GM19397 (cell line): ENCODE measurements around the gene SMCHD1.
"Not testable (repeated sequence)": the region's sequence is repeated elsewhere in the genome, so short reads cannot be mapped to it uniquely, and the experiment has no call there.

Experiments used
- ATAC-seq: cut with Tn5 transposase; IDR thresholded peaks from one replicate; pipeline ENCODE4 v1.9.1; 2021; ENCODE audit warnings: mild to moderate bottlenecking, moderate library complexity; ENCODE audit not compliant: unreplicated experiment

The SMCHD1 gene

DNA sequence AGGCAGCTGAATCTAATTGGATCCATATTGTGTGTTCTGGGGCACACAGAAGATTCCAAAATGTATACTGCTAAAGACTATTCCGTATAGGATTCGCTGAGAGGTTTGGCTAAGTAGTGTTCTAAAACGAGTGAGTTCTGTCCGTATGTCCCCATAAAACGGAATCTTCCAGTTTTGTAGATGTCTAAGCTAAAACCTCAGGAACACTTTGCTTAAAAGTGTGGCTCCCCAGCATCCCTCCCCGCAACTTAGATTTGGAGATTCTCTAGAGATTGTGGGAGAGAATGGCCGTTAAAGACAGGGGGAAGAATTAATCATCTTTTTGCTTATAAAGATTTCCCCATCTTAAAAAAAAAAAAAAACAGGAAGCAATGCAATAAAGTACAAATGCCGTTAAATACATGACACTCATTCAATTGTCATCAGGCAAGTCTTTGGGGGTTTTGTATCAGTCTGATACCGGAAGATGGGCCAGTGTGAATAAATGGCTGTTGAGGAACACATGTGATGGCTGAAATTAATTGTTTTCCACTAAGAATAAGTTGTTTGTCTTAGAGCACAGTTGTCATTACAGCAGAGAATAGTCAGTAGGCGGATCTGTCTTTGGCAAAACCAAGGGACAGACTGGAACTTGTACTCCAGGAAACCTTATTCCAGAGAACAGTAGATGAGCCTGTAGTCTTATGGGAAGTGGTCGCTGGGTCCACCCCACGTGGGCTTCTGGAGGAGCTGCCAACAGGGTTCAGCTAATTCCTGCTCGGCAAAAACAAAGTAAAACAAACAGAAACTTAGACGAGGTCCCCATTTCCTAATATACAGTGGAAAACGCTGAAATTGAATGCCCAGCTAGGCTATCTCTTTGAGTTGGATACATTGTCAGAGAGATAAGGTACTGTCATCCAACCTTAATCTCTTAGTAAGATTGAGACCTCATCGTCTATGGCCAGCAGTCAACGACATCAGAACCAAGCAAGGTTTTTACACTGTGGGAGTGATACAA, 193.0 kb downstream of the SMCHD1 start:
- no peak for ATAC-seq

DNA sequence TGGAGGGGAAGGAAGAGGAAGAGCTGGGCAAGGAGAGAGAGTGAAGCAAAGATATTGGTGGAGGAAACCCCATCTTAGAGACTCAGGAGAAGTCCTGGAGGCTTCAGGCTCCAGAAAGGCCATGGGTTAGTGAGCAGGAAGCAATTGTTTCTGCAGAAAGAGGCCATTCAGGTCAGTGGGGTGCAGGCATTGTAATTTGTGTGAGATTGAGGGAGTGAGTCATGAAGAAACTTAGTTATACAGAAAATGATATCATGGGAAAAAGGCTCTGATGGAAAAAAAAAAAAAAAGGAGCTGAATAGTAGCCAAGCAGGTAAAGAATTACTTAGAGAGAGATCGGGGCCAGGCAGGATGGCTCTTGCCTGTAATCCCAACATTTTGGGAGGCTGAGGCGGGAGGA, 195.3 kb downstream of the SMCHD1 start:
- ATAC-seq: no peak

DNA sequence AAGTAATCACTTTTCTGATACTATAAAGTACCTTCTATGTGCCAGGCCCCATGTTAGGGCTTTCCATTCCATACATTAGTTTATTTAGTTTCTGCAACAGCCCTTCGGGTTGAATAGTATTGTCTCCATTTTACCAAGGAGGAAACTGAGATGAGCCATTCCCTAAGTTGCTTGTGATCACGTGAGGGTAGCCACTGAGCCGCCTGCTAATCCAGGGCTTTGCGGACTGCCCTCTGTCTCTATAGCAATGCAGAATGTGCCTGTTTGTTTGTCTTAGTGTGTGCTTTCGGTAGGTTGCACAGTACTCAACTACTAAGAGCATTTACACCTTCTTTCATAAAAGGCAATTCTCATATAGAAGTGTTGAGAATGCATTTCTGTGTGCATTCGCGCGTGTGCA, 196.2 kb downstream of the SMCHD1 start:
- no peak for ATAC-seq

DNA sequence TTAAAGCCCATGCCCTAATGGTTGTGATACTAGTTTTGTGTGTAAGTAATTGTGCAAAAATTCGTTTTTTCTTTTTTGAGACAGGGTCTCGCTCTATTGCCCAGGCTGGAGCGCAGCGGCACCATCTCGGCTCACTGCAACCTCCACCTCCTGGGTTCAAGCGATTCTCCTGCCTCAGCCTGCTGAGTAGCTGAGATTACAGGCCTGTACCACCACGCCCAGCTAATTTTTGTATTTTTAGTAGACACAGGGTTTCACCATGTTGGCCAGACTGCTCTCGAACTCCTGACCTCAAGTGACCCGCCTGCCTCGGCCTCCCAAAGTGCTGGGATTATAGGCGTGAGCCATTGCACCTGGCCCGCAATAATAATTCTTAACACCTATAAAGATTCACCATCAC, 196.9 kb downstream of the SMCHD1 start:
- not testable (repeated sequence) for ATAC-seq

DNA sequence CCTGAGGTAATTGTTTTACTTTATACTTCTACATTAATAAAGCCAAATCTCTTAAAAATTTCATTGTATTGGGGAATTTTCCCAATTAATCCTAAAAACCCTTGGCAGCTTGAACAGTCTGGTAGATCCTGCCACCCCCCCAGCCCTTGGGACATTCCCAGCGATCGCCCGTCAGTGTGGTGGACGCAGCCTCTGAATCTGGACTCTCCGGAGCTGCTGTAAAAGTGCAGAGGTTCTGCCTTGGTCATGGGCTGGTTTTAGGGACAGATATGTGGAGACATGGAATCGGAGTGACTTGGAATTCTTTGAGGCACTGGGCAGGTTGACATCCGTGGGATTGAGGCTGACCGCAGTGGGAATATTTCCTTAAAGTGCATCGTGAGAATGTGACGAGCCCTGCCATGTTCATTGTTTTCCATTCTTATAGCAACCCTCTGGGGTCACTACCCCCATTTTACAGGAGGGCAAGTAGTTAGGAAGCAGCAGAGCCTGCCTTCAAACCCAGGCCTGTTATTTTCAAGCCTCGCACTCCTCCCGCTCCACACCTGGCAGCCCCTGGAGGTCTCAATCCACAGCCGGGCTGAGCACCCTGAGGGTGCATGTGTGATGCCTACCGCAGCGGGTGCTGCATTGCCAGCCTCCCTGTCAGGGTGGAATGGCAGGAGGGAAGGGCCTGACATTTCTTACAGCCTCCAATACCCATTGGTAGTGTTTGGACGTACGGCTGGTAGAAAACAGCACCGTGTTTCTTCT, 197.8 kb downstream of the SMCHD1 start:
- ATAC-seq: no peak

DNA sequence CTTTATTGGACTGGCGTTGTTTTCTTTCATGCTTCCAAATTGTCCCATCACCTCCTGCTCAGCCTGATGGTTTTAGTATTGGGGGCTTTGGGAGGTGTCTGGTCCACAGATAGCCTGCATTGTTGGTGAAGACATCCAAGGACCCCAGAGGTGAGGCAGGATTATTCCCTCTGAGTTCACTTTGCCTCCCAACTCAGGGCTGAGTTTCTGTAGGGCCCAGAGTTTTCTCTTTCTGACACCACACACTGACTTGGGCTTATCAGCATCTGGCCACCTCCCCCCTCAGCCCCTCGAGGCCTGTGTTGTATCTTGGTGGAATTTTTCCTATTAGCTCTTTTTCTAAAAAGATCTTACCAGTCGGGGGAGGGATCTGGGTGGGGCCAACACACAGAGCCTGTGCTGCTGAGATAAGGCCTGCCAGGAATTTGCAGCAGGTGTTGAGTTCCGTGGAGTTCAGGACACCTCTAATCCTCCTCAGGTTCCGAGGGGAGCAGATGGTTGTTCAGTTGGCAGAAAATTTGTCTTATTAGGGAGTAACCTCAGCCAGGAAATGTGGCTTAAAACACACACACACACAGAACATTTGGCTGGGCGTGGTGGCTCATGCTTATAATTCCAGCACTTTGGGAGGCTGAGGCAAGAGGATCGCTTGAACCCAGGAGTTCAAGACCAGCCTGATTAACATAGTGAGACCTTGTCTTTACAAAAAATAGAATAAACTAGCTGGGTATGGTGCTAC, 198.6 kb downstream of the SMCHD1 start:
- ATAC-seq: no peak
